ENCODE results near the gene TRIM25. TPM values are rescaled to one million over a fixed set of nuclear protein-coding genes. Genes with fewer than 3 reads are reported as not detected.

Gene TRIM25
- total RNA-seq, 2 donors from 2014 or later: 18.8 to 21.3 TPM

- no peak overlapping the region for H3K27ac Mint-ChIP-seq
These were observed 16.9 kb downstream of the TRIM25 start for GRCh38 chr17:56896968-56897359.

GRCh38 chr17:56896217-56896967 is 17.5 kb downstream of the TRIM25 start:
- H3K9me3 Mint-ChIP-seq: no peaks in the 10 kb centered on the region
- peaks cover under 1% of the 10 kb centered on the region for H3K4me1 Mint-ChIP-seq
- H3K36me3 Mint-ChIP-seq (ENCODE audit: low read depth): peaks cover 33% of the 10 kb centered on the region
- Histone ChIP-seq H3K9ac (ENCODE audit: extremely low read depth, low read length, poor library complexity, severe bottlenecking) (no peak overlapping the region), H3K4me3 (ENCODE audit: low read length) (no peak overlapping the region), H3K36me3 (ENCODE audit: control insufficient read depth, insufficient read depth, low read length) (peaks cover 3% of the 10 kb centered on the region), H3K9me3 (ENCODE audit: control insufficient read depth, low read length) (no peaks in the 10 kb centered on the region), H3K27ac (ENCODE audit: low read depth, low read length) (no peak overlapping the region), H3K27me3 (ENCODE audit: control insufficient read depth, insufficient read depth, low read length, poor library complexity, severe bottlenecking) (no peaks in the 10 kb centered on the region), H3K4me1 (ENCODE audit: control insufficient read depth, insufficient read depth, low read length) (no peaks in the 10 kb centered on the region)
- no peak overlapping the region for H3K4me3 Mint-ChIP-seq
- 74 to 83% methylated on average over 1 to 3 of the region's 3 CpGs for WGBS, 2 experiments (ENCODE audit: insufficient coverage in 1 of 2, insufficient read length in 1 of 2)
- TF ChIP-seq CTCF (conservative IDR thresholded peaks at IDR 0.05): no peak
- DNase-seq: peak; percentile 44
- no peaks in the 10 kb centered on the region for H3K27me3 Mint-ChIP-seq (ENCODE audit: insufficient read depth)
- no peak overlapping the region for H3K27ac Mint-ChIP-seq

More at GRCh38 chr17:56896968-56897359, 16.9 kb downstream of the TRIM25 start:
- Mint-ChIP-seq H3K36me3 (ENCODE audit: low read depth) (peaks cover 31% of the 10 kb centered on the region), H3K4me3 (no peak overlapping the region), H3K4me1 (peaks cover 6% of the 10 kb centered on the region), H3K27me3 (ENCODE audit: insufficient read depth) (no peaks in the 10 kb centered on the region), H3K9me3 (no peaks in the 10 kb centered on the region)
- H3K9ac ChIP-seq (ENCODE audit: extremely low read depth, low read length, poor library complexity, severe bottlenecking): no peak overlapping the region
- no peaks in the 10 kb centered on the region for H3K9me3 ChIP-seq (ENCODE audit: control insufficient read depth, low read length)
- H3K36me3 ChIP-seq (ENCODE audit: control insufficient read depth, insufficient read depth, low read length): peaks cover 3% of the 10 kb centered on the region
- no peak for TF ChIP-seq CTCF (conservative IDR thresholded peaks at IDR 0.05)
- 86 to 93% methylated on average over 4 of the region's 4 CpGs for WGBS, 2 experiments (ENCODE audit: insufficient coverage in 1 of 2, insufficient read length in 1 of 2)
- DNase-seq: no peak
- H3K4me3 ChIP-seq (ENCODE audit: low read length): no peak overlapping the region
- no peak overlapping the region for H3K27ac ChIP-seq (ENCODE audit: low read depth, low read length)
- no peaks in the 10 kb centered on the region for H3K27me3 ChIP-seq (ENCODE audit: control insufficient read depth, insufficient read depth, low read length, poor library complexity, severe bottlenecking)
- no peaks in the 10 kb centered on the region for H3K4me1 ChIP-seq (ENCODE audit: control insufficient read depth, insufficient read depth, low read length)

GRCh38 chr17:56894859-56895455 is 18.9 kb downstream of the TRIM25 start:
- Mint-ChIP-seq H3K27ac (peak overlapping the region; percentile 45), H3K36me3 (ENCODE audit: low read depth) (peaks cover 32% of the 10 kb centered on the region)
- TF ChIP-seq CTCF (conservative IDR thresholded peaks at IDR 0.05): no peak

More at GRCh38 chr17:56894859-56895455, 18.9 kb downstream of the TRIM25 start:
- Mint-ChIP-seq H3K4me1 (no peaks in the 10 kb centered on the region), H3K9me3 (no peaks in the 10 kb centered on the region), H3K27me3 (ENCODE audit: insufficient read depth) (no peaks in the 10 kb centered on the region), H3K4me3 (no peak overlapping the region)
- no peaks in the 10 kb centered on the region for H3K4me1 ChIP-seq (ENCODE audit: control insufficient read depth, insufficient read depth, low read length)
- no peak overlapping the region for H3K4me3 ChIP-seq (ENCODE audit: low read length)
- H3K27me3 ChIP-seq (ENCODE audit: control insufficient read depth, insufficient read depth, low read length, poor library complexity, severe bottlenecking): no peaks in the 10 kb centered on the region
- peak; percentile 32 for DNase-seq
- H3K9me3 ChIP-seq (ENCODE audit: control insufficient read depth, low read length): no peaks in the 10 kb centered on the region
- no peak overlapping the region for H3K9ac ChIP-seq (ENCODE audit: extremely low read depth, low read length, poor library complexity, severe bottlenecking)
- WGBS, 2 experiments (ENCODE audit: insufficient coverage in 1 of 2, insufficient read length in 1 of 2): 91 to 98% methylated on average over 10 to 20 of the region's 20 CpGs
- H3K36me3 ChIP-seq (ENCODE audit: control insufficient read depth, insufficient read depth, low read length): peaks cover 3% of the 10 kb centered on the region
- H3K27ac ChIP-seq (ENCODE audit: low read depth, low read length): no peak overlapping the region

All from endodermal cell (in vitro differentiated cells).